IMR-90 (cell line): ENCODE results near the gene ABHD3.

Experiments used
- CEBPB ChIP-seq: IDR thresholded peaks from 2 replicates; pipeline ENCODE4 v1.6.1; 2012; ENCODE audit warnings: low read depth, low read length, improper control_type of control experiment
- CTCF ChIP-seq: conservative IDR thresholded peaks from 2 replicates; pipeline ENCODE4 v1.5.1; 2012; ENCODE audit warnings: mild to moderate bottlenecking, low read depth, low read length, improper control_type of control experiment
- MXI1 ChIP-seq: IDR thresholded peaks from 2 replicates; pipeline ENCODE4 v1.6.1; 2012; ENCODE audit warnings: low read depth, mild to moderate bottlenecking, low read length, moderate library complexity, borderline replicate concordance
- POLR2A ChIP-seq: IDR thresholded peaks from 2 replicates; pipeline ENCODE4 v1.6.1; 2012; ENCODE audit warnings: mild to moderate bottlenecking, low read depth, low read length
- RFX5 ChIP-seq: IDR thresholded peaks from 2 replicates; pipeline ENCODE4 v1.8.0; 2012; ENCODE audit warnings: low read depth, mild to moderate bottlenecking, low read length, moderate library complexity
- SMC3 ChIP-seq: fragments of 150-350 bp; IDR thresholded peaks from 2 replicates; pipeline ENCODE4 v1.6.1; 2016; ENCODE audit warnings: low read depth, mild to moderate bottlenecking, antibody characterized with exemption, low read length, moderate library complexity

- TF ChIP-seq SMC3 (no peak), CTCF (no peak), POLR2A (no peak), CEBPB (no peak), MXI1 (no peak), RFX5 (no peak)
Observed at GRCh38 chr18:21652073-21652472, 52.5 kb downstream of the ABHD3 start.
